Stomach smooth muscle (tissue), 2 donors: Measurements from ENCODE around the gene CDH23.

Experiments
- H3K27ac ChIP-seq: one replicate; pipeline ENCODE4 v1.7.0; 2013; ENCODE audit warnings: mild to moderate bottlenecking, low read length, inconsistent platforms
- H3K27me3 ChIP-seq, 2 donors: one replicate each; pipeline ENCODE4 v1.7.0; 2013; ENCODE audit warnings: low read length in 2 of 2; ENCODE audit not compliant: insufficient read depth in 2 of 2, control insufficient read depth in 1 of 2
- H3K36me3 ChIP-seq, 2 donors: one replicate each; pipeline ENCODE4 v1.7.0; 2013; ENCODE audit warnings: low read length in 2 of 2; ENCODE audit not compliant: control insufficient read depth in 2 of 2, insufficient read depth in 2 of 2
- H3K4me1 ChIP-seq: one replicate; pipeline ENCODE4 v1.7.0; 2013; ENCODE audit warnings: low read length; ENCODE audit not compliant: control insufficient read depth, insufficient read depth
- H3K4me3 ChIP-seq, 2 donors: one replicate each; pipeline ENCODE4 v1.7.0; 2013; ENCODE audit warnings: low read length in 2 of 2
- H3K9ac ChIP-seq, 2 donors: one replicate each; pipeline ENCODE4 v1.7.0; 2013; ENCODE audit warnings: low read length in 2 of 2, mild to moderate bottlenecking in 1 of 2
- H3K9me3 ChIP-seq, 2 donors: one replicate each; pipeline ENCODE4 v1.7.0; 2013; ENCODE audit warnings: low read length in 2 of 2; ENCODE audit not compliant: control insufficient read depth in 2 of 2
- donor health status: healthy.
- donor health status: Pancreatic carcinoma.

Gene CDH23

GRCh38 chr10:71381611-71382010 lies 15.1 kb upstream of the CDH23 start:
- no peak overlapping the region for H3K27ac ChIP-seq
- no peaks in the 10 kb centered on the region for H3K9me3 ChIP-seq
- no peak overlapping the region for H3K9ac ChIP-seq
- H3K4me3 ChIP-seq, result no peak overlapping the region
- peaks cover 8% of the 10 kb centered on the region for H3K4me1 ChIP-seq
- no peaks in the 10 kb centered on the region for H3K27me3 ChIP-seq
- H3K36me3 ChIP-seq, result no peaks in the 10 kb centered on the region

GRCh38 chr10:71382028-71382427 lies 14.7 kb upstream of the CDH23 start:
- Histone ChIP-seq H3K4me1 (peaks cover 7% of the 10 kb centered on the region), H3K4me3 (no peak overlapping the region), H3K27ac (no peak overlapping the region), H3K9ac (no peak overlapping the region), H3K9me3 (no peaks in the 10 kb centered on the region), H3K27me3 (no peaks in the 10 kb centered on the region), H3K36me3 (no peaks in the 10 kb centered on the region)

- H3K9ac ChIP-seq, result no peak overlapping the region
- no peaks in the 10 kb centered on the region for H3K9me3 ChIP-seq
- no peak overlapping the region for H3K27ac ChIP-seq
- H3K4me3 ChIP-seq, result no peak overlapping the region
- peaks cover 5% of the 10 kb centered on the region for H3K4me1 ChIP-seq
- no peaks in the 10 kb centered on the region for H3K27me3 ChIP-seq
- no peaks in the 10 kb centered on the region for H3K36me3 ChIP-seq
Observed at GRCh38 chr10:71382757-71383156, 14.0 kb upstream of the CDH23 start.

- Histone ChIP-seq H3K9me3 (no peaks in the 10 kb centered on the region), H3K27me3 (peaks cover 0 to 2% of the 10 kb centered on the region in 2 donors), H3K4me1 (peaks cover 4% of the 10 kb centered on the region), H3K4me3 (no peak overlapping the region), H3K27ac (no peak overlapping the region), H3K36me3 (no peaks in the 10 kb centered on the region), H3K9ac (no peak overlapping the region)
Observed at GRCh38 chr10:71383972-71384687, 12.6 kb upstream of the CDH23 start.

GRCh38 chr10:71388171-71388570 lies 8.5 kb upstream of the CDH23 start:
- no peaks in the 10 kb centered on the region for H3K9me3 ChIP-seq
- H3K27me3 ChIP-seq, result peaks cover 3% of the 10 kb centered on the region in 2 donors

GRCh38 chr10:71388583-71389310 lies 8.0 kb upstream of the CDH23 start:
- H3K27me3 ChIP-seq, result peaks cover 3% of the 10 kb centered on the region in 2 donors
- no peaks in the 10 kb centered on the region for H3K36me3 ChIP-seq
- H3K9ac ChIP-seq, result no peak overlapping the region
- H3K9me3 ChIP-seq, result no peaks in the 10 kb centered on the region
- H3K4me3 ChIP-seq, result no peak overlapping the region
- H3K4me1 ChIP-seq, result peaks cover 4% of the 10 kb centered on the region
- H3K27ac ChIP-seq, result no peak overlapping the region

More at GRCh38 chr10:71388171-71388570, 8.5 kb upstream of the CDH23 start:
- H3K4me1 ChIP-seq, result peaks cover 4% of the 10 kb centered on the region
- no peaks in the 10 kb centered on the region for H3K36me3 ChIP-seq
- no peak overlapping the region for H3K9ac ChIP-seq
- H3K27ac ChIP-seq, result no peak overlapping the region
- no peak overlapping the region for H3K4me3 ChIP-seq

- no peaks in the 10 kb centered on the region for H3K9me3 ChIP-seq
- H3K4me1 ChIP-seq, result no peaks in the 10 kb centered on the region
- no peak overlapping the region for H3K4me3 ChIP-seq
- H3K27me3 ChIP-seq, result peaks cover 3% of the 10 kb centered on the region in 2 donors
- no peak overlapping the region for H3K27ac ChIP-seq
- H3K9ac ChIP-seq, result no peak overlapping the region
- H3K36me3 ChIP-seq, result no peaks in the 10 kb centered on the region
Observed at GRCh38 chr10:71389768-71390460, 6.8 kb upstream of the CDH23 start.

- Histone ChIP-seq H3K4me3 (no peak overlapping the region), H3K9ac (no peak overlapping the region), H3K27me3 (peaks cover 3% of the 10 kb centered on the region in 2 donors), H3K36me3 (no peaks in the 10 kb centered on the region), H3K9me3 (no peaks in the 10 kb centered on the region), H3K4me1 (no peaks in the 10 kb centered on the region), H3K27ac (no peak overlapping the region)
Observed at GRCh38 chr10:71390461-71390835, 6.3 kb upstream of the CDH23 start.

GRCh38 chr10:71390921-71391690 lies 5.6 kb upstream of the CDH23 start:
- H3K27ac ChIP-seq, result no peak overlapping the region
- no peak overlapping the region for H3K4me3 ChIP-seq
- no peaks in the 10 kb centered on the region for H3K36me3 ChIP-seq
- H3K9ac ChIP-seq, result no peak overlapping the region
- H3K27me3 ChIP-seq, result peaks cover 3% of the 10 kb centered on the region in 2 donors
- no peaks in the 10 kb centered on the region for H3K9me3 ChIP-seq
- no peaks in the 10 kb centered on the region for H3K4me1 ChIP-seq

- peaks cover 3% of the 10 kb centered on the region in 2 donors for H3K27me3 ChIP-seq
- no peak overlapping the region for H3K9ac ChIP-seq
- no peak overlapping the region for H3K27ac ChIP-seq
- no peaks in the 10 kb centered on the region for H3K36me3 ChIP-seq
- no peak overlapping the region for H3K4me3 ChIP-seq
- H3K4me1 ChIP-seq, result peaks cover 3% of the 10 kb centered on the region
- no peaks in the 10 kb centered on the region for H3K9me3 ChIP-seq
Observed at GRCh38 chr10:71391701-71392100, 5.0 kb upstream of the CDH23 start.
